Tibial nerve (tissue), 3 donors: ENCODE measurements around the gene LHPP.

Source experiments
- CTCF ChIP-seq, 5 experiments: fragments of 200-600 bp in 3 of 5; fragments of 450-650 bp in 2 of 5; sonication (generic) in 3 of 5; IDR thresholded peaks; one replicate each; pipeline ENCODE4 v1.5.1; 2016 to 2019; ENCODE audit warnings: antibody characterized with exemption in 5 of 5, mild to moderate bottlenecking in 3 of 5, moderate library complexity in 2 of 5
- POLR2A ChIP-seq, 2 donors: fragments of 450-650 bp; IDR thresholded peaks; one replicate each; pipeline ENCODE4 v1.6.1; 2017; ENCODE audit warnings: antibody characterized with exemption in 2 of 2, mild to moderate bottlenecking in 2 of 2, moderate library complexity in 2 of 2

DNA sequence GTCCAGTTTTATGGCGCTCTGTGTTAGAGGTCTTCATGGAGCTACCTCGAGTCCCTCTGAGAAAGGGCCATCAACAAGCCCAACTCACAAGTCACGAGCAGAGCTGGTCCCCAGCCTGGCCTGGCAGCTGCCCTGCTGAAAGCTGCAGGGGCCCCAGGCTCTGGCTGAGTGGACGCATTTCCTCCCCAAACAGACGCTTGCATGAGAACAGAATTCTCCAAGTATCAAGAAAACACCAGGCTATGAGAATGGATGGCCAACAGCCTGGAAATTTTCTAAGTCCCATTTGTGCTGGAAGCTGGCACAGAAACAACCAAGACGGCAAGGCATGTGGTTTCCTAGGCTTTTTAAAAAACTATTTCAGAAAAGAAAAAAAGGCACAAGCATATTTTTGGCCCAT, 167.8 kb downstream of the LHPP start:
- no peak for TF ChIP-seq CTCF (IDR thresholded peaks at IDR 0.05)
- TF ChIP-seq POLR2A (IDR thresholded peaks at IDR 0.05), result no peak
